ENCODE measurements around the gene CYB5RL.
"Not testable (repeated sequence)": the region's sequence is repeated elsewhere in the genome, so short reads cannot be mapped to it uniquely, and the experiment has no call there.

CYB5RL gene

GRCh38 chr1:54180701-54181360 is 19.0 kb downstream of the CYB5RL start:
- DNase-seq = no peak

- no peak for DNase-seq
These were observed 21.3 kb downstream of the CYB5RL start for GRCh38 chr1:54178296-54179070.

GRCh38 chr1:54177726-54178125 is 22.1 kb downstream of the CYB5RL start:
- no peak for DNase-seq

GRCh38 chr1:54176621-54177327 is 23.1 kb downstream of the CYB5RL start:
- no peak for DNase-seq

GRCh38 chr1:54174106-54174505 is 25.7 kb downstream of the CYB5RL start:
- no peak for DNase-seq

- no peak for DNase-seq
These were observed 26.1 kb downstream of the CYB5RL start for GRCh38 chr1:54173681-54174080.

GRCh38 chr1:54172614-54173599 is 26.9 kb downstream of the CYB5RL start:
- no peak for DNase-seq

GRCh38 chr1:54171606-54172005 is 28.2 kb downstream of the CYB5RL start:
- no peak for DNase-seq

- DNase-seq = no peak
These were observed 28.8 kb downstream of the CYB5RL start for GRCh38 chr1:54171016-54171415.

GRCh38 chr1:54169068-54169467 is 30.8 kb downstream of the CYB5RL start:
- DNase-seq = no peak

GRCh38 chr1:54168206-54168965 is 31.4 kb downstream of the CYB5RL start:
- no peak for DNase-seq

- no peak for DNase-seq
These were observed 32.2 kb downstream of the CYB5RL start for GRCh38 chr1:54167422-54168139.

GRCh38 chr1:54166357-54166756 is 33.5 kb downstream of the CYB5RL start:
- not testable (repeated sequence) for DNase-seq

GRCh38 chr1:54165146-54165545 is 34.7 kb downstream of the CYB5RL start:
- no peak for DNase-seq

- no peak for DNase-seq
These were observed 36.3 kb downstream of the CYB5RL start for GRCh38 chr1:54163573-54163972.

GRCh38 chr1:54163051-54163450 is 36.8 kb downstream of the CYB5RL start:
- DNase-seq = no peak

GRCh38 chr1:54161495-54162168 is 38.2 kb downstream of the CYB5RL start:
- DNase-seq = no peak

GRCh38 chr1:54160351-54160750 is 39.5 kb downstream of the CYB5RL start:
- no peak for DNase-seq

GRCh38 chr1:54159733-54160316 is 40.0 kb downstream of the CYB5RL start:
- DNase-seq = no peak

GRCh38 chr1:54158071-54158470 is 41.8 kb downstream of the CYB5RL start:
- no peak for DNase-seq
